ENCODE data around the gene HSPA4L. TPM values are rescaled to one million over a fixed set of nuclear protein-coding genes. Genes with fewer than 3 reads are reported as not detected.

The HSPA4L gene
- total and polyA plus RNA-seq, 7 donors: 0.36 to 8.2 (median 2.7) TPM

DNA sequence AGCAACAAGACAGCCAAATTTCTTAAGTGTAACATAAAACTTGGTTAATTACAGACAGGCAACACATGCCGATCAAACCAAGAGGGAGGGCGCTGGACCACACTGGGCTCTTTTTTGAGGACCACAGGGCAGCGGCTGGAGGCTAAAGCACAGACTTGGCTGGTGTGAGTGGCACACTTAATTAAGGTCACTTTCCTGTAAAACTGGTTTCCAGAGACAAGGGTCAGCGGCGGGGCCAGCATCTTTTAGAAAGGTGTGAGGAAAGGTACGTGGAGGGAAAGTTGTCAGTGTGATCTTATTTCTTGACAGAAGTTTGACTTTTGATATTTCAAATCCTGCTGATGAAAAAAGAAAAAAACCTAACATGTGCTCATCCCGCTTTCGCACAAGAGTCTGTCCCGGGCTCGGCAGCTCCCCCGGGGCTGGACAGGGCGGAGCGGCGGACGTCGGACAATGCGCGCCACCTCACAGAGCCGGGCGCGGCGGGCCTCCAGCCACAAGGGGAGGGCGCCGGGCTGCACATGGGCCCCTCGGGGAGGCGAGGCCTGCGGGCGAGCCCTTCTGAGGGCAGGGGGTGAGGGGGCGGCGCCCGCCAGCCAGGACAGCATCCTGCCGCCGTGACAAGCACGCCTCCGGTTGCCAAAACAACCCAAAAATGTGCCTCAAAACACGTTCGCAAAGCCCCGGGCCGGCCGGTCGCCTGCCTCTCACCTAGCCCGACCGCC is 660 bp upstream of the HSPA4L start:
- Histone ChIP-seq H3K27ac (peak overlapping the region; percentile 72), H3K36me3 (ENCODE audit: insufficient read depth in 1 of 2, low read depth in 1 of 2) (no peaks in the 10 kb centered on the region), H3K9me3 (no peaks in the 10 kb centered on the region), H3K4me1 (no peaks in the 10 kb centered on the region), H3K27me3 (ENCODE audit: insufficient read depth in 3 of 3, low read length in 2 of 3) (no peaks in the 10 kb centered on the region), H3K4me3 (peak overlapping the region; percentile 85)
- intact Hi-C loops (cut with DNase I): loop anchor here (5.0 to 10.0 kb wide), 3 partner anchors 93 to 281 kb away; partner anchors contain the start of genes ABHD18 (in 2 of the 2), MFSD8 (in 2 of the 2) and LARP1B (in 1 of the 2)
- DNase-seq (peak; percentile 65 to 70), ATAC-seq (peak; percentile 34 to 63 (median 57))
- WGBS, 3 donors: 11 to 14% (median 13%) methylated on average over 41 to 43 of the region's 43 CpGs
- TF ChIP-seq, protein P1, sequence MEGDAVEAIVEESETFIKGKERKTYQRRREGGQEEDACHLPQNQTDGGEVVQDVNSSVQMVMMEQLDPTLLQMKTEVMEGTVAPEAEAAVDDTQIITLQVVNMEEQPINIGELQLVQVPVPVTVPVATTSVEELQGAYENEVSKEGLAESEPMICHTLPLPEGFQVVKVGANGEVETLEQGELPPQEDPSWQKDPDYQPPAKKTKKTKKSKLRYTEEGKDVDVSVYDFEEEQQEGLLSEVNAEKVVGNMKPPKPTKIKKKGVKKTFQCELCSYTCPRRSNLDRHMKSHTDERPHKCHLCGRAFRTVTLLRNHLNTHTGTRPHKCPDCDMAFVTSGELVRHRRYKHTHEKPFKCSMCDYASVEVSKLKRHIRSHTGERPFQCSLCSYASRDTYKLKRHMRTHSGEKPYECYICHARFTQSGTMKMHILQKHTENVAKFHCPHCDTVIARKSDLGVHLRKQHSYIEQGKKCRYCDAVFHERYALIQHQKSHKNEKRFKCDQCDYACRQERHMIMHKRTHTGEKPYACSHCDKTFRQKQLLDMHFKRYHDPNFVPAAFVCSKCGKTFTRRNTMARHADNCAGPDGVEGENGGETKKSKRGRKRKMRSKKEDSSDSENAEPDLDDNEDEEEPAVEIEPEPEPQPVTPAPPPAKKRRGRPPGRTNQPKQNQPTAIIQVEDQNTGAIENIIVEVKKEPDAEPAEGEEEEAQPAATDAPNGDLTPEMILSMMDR (IDR thresholded peaks at IDR 0.05): no peak

DNA sequence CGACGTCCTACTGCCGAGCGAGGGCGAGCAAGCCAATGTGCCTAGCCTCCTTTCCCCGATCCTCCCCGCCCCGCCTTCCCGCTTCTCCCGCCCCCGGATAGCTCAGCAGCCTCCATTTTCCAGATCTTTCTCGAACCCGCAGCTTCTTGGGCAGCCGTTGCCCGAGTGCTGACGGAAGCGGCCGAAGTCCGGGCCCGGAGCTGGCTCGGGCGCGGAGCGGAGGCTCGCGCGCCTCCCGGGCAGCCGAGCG is 172 bp upstream of the HSPA4L start:
- Histone ChIP-seq H3K4me1 (no peaks in the 10 kb centered on the region), H3K27me3 (ENCODE audit: insufficient read depth in 3 of 3, low read length in 2 of 3) (no peaks in the 10 kb centered on the region), H3K27ac (peak overlapping the region; percentile 72), H3K9me3 (no peaks in the 10 kb centered on the region), H3K36me3 (ENCODE audit: insufficient read depth in 1 of 2, low read depth in 1 of 2) (no peaks in the 10 kb centered on the region), H3K4me3 (peak overlapping the region; percentile 85)
- DNase-seq (peak in 1 of 2 donors; percentile 84), ATAC-seq (peak in 3 of 4 donors; percentile 28 to 96 (median 92))
- TF ChIP-seq, protein P1 (IDR thresholded peaks at IDR 0.05): no peak
- intact Hi-C loops (cut with DNase I): loop anchor here (5.0 to 10.0 kb wide), 3 partner anchors 93 to 280 kb away; partner anchors contain the start of genes ABHD18 (in 2 of the 2), MFSD8 (in 2 of the 2) and LARP1B (in 1 of the 2)
- 0 to 1% (median 1%) methylated on average over 18 to 30 of the region's 30 CpGs for WGBS, 3 donors

DNA sequence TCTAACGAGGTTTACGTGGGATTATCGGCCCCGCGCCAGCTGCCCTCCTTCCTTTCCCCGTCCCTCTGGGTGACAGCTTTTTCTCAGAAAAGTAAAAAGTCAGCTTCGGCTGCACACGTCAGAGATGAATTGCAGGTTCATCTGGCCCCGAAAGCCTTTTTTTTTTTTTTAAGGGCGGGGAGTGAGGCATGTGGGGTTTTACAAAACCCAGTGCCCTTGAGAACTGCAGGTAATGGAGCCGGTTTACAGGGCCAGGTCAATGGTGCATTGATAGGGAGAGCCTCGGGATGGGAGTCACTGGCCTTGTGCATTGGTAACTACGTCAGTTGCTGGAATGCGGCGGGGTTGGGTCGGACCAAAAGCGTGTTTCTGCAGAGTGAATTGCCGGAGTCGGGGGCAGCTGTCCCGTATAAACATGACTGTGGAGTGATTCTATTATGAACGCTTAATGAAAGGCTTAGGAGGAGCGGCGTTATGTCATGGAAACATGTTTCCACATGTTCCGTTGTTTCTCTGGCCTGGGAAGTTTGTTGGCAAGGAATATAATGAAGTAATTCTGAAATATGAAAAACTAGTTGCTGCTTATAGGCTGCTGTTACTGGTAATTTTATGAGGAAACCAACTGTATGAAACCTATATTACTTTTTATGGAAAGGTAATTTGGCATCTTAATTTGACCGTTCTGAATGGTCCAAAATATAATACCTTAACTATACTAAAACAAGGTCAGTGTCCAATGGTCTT is 1.1 kb downstream of the HSPA4L start:
- Histone ChIP-seq H3K9me3 (no peaks in the 10 kb centered on the region), H3K4me3 (peak overlapping the region; percentile 85), H3K4me1 (no peaks in the 10 kb centered on the region), H3K27me3 (ENCODE audit: insufficient read depth in 3 of 3, low read length in 2 of 3) (no peaks in the 10 kb centered on the region), H3K36me3 (ENCODE audit: insufficient read depth in 1 of 2, low read depth in 1 of 2) (no peaks in the 10 kb centered on the region), H3K27ac (peak overlapping the region; percentile 72)
- intact Hi-C loops (cut with DNase I): loop anchor here (5.0 to 10.0 kb wide), 3 partner anchors 92 to 279 kb away; partner anchors contain the start of genes ABHD18 (in 2 of the 2), MFSD8 (in 2 of the 2) and LARP1B (in 1 of the 2)
- WGBS, 3 donors: 2 to 3% (median 3%) methylated on average over 25 of the region's 25 CpGs
- TF ChIP-seq, protein P1 (IDR thresholded peaks at IDR 0.05): no peak
- ATAC-seq: peak; percentile 33 to 59 (median 48)
- DNase-seq: peak; percentile 57 to 74

DNA sequence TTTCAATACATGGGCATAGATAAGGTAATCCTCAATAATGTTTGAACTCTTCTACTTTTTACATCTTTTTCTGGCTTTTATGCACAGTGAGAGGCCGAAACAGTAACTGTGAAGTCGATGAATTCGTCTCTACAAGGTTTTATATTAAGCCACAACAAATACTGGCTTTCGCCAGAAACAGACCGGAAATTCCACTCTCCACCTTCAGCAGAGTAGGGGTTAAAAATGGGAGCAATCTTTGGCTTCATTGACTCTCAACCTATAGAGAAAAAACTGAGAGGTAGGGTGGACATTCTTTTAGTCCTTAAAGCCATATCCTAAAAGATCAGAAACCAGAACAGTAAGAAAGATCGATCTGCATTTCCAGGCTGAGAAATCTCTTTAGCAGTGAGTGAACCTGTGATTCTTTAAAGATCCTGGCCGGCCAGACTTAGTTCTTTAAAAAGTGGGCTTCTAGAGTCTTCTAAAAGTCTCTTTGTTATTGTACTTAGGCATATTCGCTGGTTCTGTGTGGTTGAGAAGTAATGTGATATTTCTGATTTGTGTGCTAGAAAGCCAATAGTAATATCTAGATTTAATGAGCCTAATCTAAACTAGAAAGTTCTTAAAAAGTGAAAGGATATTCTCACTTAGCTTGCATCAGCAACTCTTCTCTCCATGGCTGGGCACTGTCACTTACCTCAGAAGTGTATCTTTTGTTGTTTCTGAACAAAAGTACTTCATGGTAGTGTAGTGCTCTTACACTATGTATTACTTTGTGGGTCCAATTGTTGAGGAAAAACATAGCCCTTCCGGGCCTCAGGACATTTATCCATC is 2.0 kb downstream of the HSPA4L start:
- H3K4me1 ChIP-seq: no peaks in the 10 kb centered on the region
- TF ChIP-seq, protein P1 (IDR thresholded peaks at IDR 0.05): no peak
- peak overlapping the region; percentile 85 for H3K4me3 ChIP-seq
- DNase-seq: no peak
- H3K27ac ChIP-seq: peak overlapping the region; percentile 31
- ATAC-seq: no peak
- H3K27me3 ChIP-seq (ENCODE audit: insufficient read depth in 3 of 3, low read length in 2 of 3): no peaks in the 10 kb centered on the region
- no peaks in the 10 kb centered on the region for H3K9me3 ChIP-seq
- H3K36me3 ChIP-seq (ENCODE audit: insufficient read depth in 1 of 2, low read depth in 1 of 2): no peaks in the 10 kb centered on the region
- intact Hi-C loops (cut with DNase I): loop anchor here (5.0 to 10.0 kb wide), 3 partner anchors 91 to 278 kb away; partner anchors contain the start of genes ABHD18 (in 2 of the 2), MFSD8 (in 2 of the 2) and LARP1B (in 1 of the 2)
- 40 to 64% (median 49%) methylated on average over 9 of the region's 9 CpGs for WGBS, 3 donors

Data from psoas muscle (tissue), 8 donors.